HT-29 (cell line): ENCODE measurements around the gene LRRFIP1. TPM values are rescaled to one million over a fixed set of nuclear protein-coding genes. Genes with fewer than 3 reads are reported as not detected.
"Not testable (repeated sequence)": the region's sequence is repeated elsewhere in the genome, so short reads cannot be mapped to it uniquely, and the experiment has no call there.

Source experiments
- DNase-seq: peaks from one replicate; pipeline ENCODE4 v3.0.0-alpha.2; 2015; ENCODE audit warnings: low spot score
- total RNA-seq: library from RNA; depleted of rRNA; stranded (reverse); fragments of >200 nt; shearing (Covaris generic); gene quantifications from 2 replicates; pipeline ENCODE4 v1.2.3, GENCODE V29; 2014; rRNA removed

The LRRFIP1 gene, protein sequence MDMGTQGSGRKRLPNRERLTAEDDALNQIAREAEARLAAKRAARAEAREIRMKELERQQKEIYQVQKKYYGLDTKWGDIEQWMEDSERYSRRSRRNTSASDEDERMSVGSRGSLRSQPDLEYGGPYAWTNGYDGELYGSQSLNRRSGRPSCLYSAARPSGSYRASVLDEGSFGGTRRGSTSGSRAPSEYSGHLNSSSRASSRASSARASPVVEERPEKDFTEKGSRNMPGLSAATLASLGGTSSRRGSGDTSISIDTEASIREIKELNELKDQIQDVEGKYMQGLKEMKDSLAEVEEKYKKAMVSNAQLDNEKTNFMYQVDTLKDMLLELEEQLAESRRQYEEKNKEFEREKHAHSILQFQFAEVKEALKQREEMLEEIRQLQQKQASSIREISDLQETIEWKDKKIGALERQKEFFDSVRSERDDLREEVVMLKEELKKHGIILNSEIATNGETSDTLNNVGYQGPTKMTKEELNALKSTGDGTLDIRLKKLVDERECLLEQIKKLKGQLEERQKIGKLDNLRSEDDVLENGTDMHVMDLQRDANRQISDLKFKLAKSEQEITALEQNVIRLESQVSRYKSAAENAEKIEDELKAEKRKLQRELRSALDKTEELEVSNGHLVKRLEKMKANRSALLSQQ
- 91.0 and 97.1 TPM in 2 replicates for total RNA-seq

DNA sequence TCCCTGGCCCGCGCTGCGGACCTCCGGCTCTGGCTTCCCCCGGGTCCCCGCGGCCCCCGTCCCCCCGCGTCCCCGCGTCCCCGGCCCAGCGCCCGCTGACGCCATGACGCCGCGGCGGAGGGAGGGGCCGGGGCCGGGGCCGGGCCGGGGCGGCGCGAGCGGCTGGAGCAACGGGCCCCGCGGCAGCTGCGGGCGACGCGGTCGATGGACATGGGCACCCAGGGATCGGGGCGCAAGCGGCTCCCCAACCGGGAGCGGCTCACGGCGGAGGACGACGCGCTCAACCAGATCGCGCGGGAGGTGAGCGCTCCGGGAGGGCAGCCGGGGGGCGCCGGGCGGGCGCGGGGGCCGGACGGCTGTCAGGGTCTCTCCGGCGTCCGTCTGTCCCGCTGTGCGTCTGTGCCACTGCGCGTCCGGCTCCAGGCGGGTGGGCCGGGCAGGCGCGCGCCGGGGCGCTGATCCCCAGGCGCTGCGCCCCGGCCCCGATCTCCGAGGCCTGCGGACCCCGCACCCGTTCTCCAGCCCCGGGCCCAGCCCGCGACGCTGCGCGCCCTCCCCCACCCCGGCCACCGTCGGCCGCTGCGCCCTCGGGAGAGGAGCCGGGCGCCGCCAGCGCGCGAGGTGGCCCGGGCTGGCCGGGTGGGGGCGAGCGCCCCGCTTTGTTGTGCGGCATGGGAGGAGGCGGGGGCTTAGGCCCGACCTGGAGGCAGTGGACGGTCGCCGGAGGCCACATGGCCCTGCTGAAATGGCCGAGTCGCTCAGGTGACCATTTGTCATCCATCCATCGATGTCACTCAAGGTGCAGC is at the start of gene LRRFIP1:
LRRFIP1 (plus strand) TSS at position 147 of the 806 bp plus-strand sequence; CDS start at position 205, 58 bp downstream.
- DNase-seq: no peak

GRCh38 chr2:237577956-237578870 is 49.2 kb upstream of the LRRFIP1 start:
- DNase-seq: no peak

- DNase-seq: no peak
Measured at GRCh38 chr2:237581326-237581725, 46.1 kb upstream of the LRRFIP1 start.

- no peak for DNase-seq
Measured at GRCh38 chr2:237581751-237582746, 45.3 kb upstream of the LRRFIP1 start.

DNA sequence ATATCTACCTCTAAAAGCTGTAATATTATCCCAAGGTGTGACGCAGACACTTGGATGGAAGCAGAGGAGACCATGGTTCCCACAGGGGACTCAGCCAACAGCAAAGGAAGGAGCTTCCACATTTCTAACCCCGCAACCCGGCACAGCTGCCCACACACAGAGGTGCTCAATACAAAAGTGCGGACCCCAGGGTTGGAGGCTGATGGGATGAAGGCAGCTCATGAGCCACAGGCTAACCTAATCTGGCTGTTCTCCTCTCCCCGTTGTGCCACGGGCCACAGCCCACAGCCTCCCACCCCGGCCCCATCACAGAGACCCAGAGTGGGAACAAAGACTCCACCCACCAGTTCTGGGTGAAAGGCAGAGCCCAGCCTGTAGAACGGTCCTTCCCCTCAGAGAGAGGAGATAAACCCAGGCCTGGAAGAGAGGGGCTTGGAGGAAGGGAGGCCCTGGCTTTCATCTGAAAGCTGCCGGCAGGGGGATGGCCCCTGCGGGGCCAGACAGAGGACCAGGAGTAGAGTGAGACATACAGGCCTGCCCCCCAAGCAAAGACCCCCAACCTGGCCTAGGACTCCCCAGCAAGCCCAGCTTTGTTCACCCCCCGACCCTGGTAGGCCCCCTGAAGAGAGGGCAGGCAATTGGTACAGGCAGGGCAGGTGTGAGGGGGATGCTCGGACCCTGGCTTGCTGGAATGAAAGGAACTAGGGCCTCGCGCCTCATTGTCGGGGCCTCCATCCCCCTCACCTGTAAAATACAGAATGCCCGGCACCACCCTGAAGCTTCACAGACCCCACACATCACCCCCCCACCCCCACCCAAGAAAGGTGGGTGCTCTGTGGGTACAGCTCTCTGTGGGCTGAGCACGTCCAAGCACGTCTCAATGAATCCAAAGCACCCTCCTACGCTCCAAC is 43.7 kb upstream of the LRRFIP1 start:
- DNase-seq: no peak

DNA sequence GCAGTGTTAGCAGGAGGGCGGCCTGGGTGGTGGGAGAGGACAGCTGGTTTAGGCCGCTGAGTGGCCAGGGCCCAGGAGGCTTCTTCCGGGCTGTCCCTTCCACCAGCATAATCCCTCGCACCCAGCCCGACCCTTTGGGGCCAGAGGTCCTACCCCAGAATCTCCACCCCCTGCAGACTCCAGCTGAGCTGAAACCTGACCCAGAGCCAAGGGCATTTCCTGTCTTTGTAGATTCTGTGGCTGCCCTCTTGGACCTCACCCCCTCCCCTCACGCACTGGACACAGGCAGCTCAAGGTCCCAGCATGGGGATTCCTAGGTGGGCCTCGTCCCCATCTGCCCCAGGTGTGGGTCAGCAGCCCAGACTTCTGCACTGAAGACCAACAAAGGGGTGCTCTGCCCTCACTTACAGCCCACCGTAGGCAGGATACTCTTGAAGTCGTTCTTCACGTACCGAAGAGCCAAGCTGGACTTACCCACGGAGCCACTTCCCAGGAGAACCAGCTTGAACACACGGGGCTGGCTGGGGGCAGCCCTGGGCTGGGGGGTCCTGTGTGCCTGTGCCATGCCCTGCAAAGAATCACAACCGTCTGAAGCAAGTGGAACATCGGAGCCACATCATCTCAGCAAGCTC is 41.7 kb upstream of the LRRFIP1 start:
- no peak for DNase-seq

DNA sequence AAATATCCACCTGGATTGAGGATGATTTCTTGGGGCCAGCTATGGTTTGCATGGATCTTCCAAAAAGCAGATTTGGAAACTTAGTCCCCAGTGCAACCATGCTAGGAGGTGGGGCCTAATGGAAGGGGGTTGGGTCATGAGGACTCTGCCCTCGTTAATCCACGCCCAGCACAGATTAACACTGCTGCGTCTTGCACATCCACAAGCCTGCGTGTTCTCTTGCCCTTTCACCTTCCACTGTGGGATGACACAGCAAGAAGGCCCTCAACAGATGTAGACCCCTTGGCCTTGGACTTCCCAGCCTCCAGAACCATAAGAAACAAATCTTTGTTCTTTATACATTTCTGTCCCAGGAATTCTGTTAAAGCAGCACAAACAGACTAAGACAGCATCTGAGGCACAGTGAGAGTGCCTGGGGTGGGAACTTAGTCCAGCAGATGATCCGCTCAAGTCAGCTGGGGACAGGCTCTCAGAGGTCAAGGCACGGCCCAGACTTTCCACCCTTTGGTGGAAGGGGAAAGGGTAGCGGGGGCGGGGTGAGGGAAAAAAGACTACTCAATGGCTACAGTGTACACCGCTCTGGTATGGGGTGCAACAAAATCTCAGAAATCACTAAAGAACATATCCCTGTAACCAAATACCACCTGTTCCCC is 39.2 kb upstream of the LRRFIP1 start:
- no peak for DNase-seq

DNA sequence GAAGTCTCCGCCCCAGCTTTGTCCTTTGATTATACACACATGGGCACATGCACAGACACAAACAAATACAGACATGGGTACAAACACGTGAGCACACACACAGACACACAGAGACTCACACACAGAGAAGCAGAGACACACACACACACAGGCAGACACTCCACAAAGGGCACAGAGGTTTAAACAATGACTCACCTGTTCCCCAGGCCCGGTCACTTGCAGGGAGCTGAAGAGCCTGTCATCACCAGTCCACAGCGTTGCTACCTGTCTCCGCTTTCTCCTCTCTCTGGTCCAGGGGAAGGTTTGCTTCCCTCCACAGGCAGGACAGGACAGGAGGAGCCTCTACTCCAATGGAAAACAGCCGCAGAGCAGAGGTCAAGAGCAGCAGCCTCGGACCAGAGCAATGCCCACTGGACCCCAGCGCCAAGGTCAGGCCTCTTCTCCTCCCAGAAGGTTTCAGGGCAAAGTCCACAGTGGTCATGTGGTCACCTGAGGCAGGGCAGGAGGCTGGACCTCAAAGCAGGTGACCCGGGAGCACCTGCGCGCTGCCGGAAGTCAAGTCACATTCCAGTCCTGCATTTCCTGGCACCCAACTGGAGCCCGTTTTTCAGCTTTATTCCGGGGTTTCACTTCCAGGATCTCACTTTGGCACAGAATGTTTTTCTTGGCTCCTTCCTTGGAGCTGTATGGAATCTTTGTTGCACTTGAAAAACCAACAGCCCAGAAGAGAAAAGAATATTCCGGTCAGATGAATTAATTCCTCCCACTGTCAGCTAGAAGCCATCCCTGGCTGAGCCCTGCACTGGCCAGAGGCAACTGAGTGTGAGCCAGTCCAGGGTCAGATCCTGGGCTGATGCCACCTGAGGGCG is 36.9 kb upstream of the LRRFIP1 start, which contains the start of gene RAB17:
RAB17 (minus strand) TSS at position 463 of the 869 bp plus-strand sequence. CDS start 4,580 bp downstream, outside the sequence.
- DNase-seq: peak; percentile 90

GRCh38 chr2:237591141-237591881 is 36.1 kb upstream of the LRRFIP1 start:
- peak; percentile 93 for DNase-seq

GRCh38 chr2:237592425-237592980 is 34.9 kb upstream of the LRRFIP1 start:
- no peak for DNase-seq

GRCh38 chr2:237593036-237593435 is 34.4 kb upstream of the LRRFIP1 start:
- DNase-seq: no peak

- DNase-seq: no peak
Measured at GRCh38 chr2:237593596-237594320, 33.6 kb upstream of the LRRFIP1 start.

DNA sequence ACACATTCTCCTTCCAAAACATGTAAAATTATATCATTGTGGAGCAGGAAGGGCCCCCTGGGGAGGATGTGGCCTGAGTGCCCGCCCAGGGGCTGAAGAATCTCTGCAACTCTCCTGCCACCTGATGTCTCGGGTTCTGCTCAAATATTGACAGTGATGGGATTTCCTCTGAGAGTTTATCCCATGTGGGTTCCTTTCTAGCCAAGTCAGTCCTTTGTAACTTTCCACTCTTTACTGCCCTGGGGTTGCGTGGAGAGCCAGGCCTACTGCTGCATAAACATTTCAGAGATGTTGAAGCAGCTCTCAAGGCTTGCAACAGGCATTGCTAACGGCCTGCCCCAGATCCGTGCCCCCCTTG is 32.9 kb upstream of the LRRFIP1 start:
- DNase-seq: no peak

DNA sequence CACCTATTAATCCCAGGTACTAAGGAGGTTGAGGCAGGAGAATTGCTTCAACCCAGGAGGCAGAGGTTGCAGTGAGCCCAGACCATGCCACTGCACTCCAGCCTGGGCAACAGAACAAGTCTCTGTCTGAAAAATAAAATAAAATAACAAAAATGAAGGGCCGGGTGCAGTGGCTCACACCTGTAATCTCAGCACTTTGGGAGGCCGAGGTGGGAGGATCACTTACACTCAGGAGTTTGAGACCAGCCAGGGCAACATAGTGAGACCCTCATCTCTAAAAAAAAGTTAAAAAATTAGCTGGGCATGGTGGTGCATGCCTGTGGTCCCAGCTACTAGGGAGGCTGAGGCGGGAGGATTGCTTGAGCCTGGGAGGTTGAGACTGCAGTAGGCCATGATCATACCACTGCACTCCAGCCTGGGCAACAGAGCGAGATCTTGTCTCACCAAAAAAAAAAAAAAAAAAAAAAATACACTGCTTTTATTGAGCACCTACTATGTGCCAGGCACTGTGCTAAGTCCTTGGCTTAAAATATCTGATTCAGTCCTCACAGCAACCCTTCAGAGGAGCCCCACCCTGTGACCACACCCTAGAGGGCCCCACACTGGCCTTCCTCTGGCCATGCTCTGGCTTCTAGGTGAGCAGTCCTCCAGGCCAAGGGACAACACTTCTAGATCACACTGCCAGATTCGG is 31.4 kb upstream of the LRRFIP1 start:
- DNase-seq: not testable (repeated sequence)
